Measurements from ENCODE around the gene GORASP1. TPM values are rescaled to one million over a fixed set of nuclear protein-coding genes. Genes with fewer than 3 reads are reported as not detected.

Gene GORASP1
- total RNA-seq, 1 donor from 2014 or later, result 81.6 TPM

- Histone ChIP-seq H3K36me3 (peaks cover 73% of the 10 kb centered on the region), H3K9me3 (no peaks in the 10 kb centered on the region), H3K4me1 (peaks cover 10% of the 10 kb centered on the region), H3K27ac (no peak overlapping the region), H3K4me3 (no peak overlapping the region), H3K27me3 (ENCODE audit: low read depth) (no peaks in the 10 kb centered on the region)
- intact Hi-C loops (cut with DNase I), result no loop called here
- no peak for TF ChIP-seq CTCF (IDR thresholded peaks at IDR 0.05)
- ATAC-seq (no peak), DNase-seq (no peak)
Measured at GRCh38 chr3:39098473-39099000, 8.9 kb downstream of the GORASP1 start.

GRCh38 chr3:39097716-39098472 lies 9.5 kb downstream of the GORASP1 start:
- TF ChIP-seq CTCF (IDR thresholded peaks at IDR 0.05), result no peak
- peaks cover 4% of the 10 kb centered on the region for H3K4me1 ChIP-seq
- H3K4me3 ChIP-seq, result no peak overlapping the region
- no peak for ATAC-seq
- no peaks in the 10 kb centered on the region for H3K9me3 ChIP-seq
- no peaks in the 10 kb centered on the region for H3K27me3 ChIP-seq (ENCODE audit: low read depth)
- H3K27ac ChIP-seq, result no peak overlapping the region
- peaks cover 80% of the 10 kb centered on the region for H3K36me3 ChIP-seq
- DNase-seq, result no peak
- intact Hi-C loops (cut with DNase I), result no loop called here

GRCh38 chr3:39096775-39097174 lies 10.7 kb downstream of the GORASP1 start:
- Histone ChIP-seq H3K27ac (no peak overlapping the region), H3K27me3 (ENCODE audit: low read depth) (no peaks in the 10 kb centered on the region), H3K4me3 (no peak overlapping the region), H3K36me3 (peaks cover 91% of the 10 kb centered on the region), H3K9me3 (no peaks in the 10 kb centered on the region), H3K4me1 (no peaks in the 10 kb centered on the region)
- intact Hi-C loops (cut with DNase I), result no loop called here
- no peak for TF ChIP-seq CTCF (IDR thresholded peaks at IDR 0.05)
- ATAC-seq (peak in 1 of 2 donors; percentile 25), DNase-seq (no peak)

- no peak for TF ChIP-seq CTCF (IDR thresholded peaks at IDR 0.05)
- H3K27me3 ChIP-seq (ENCODE audit: low read depth), result no peaks in the 10 kb centered on the region
- DNase-seq (no peak), ATAC-seq (no peak)
- H3K36me3 ChIP-seq, result peaks cover 100% of the 10 kb centered on the region
- H3K4me3 ChIP-seq, result no peak overlapping the region
- H3K4me1 ChIP-seq, result no peaks in the 10 kb centered on the region
- H3K27ac ChIP-seq, result no peak overlapping the region
- no peaks in the 10 kb centered on the region for H3K9me3 ChIP-seq
- intact Hi-C loops (cut with DNase I), result no loop called here
Measured at GRCh38 chr3:39095778-39096177, 11.6 kb downstream of the GORASP1 start.

GRCh38 chr3:39094851-39095677 lies 12.4 kb downstream of the GORASP1 start:
- TF ChIP-seq CTCF (IDR thresholded peaks at IDR 0.05), result no peak
- intact Hi-C loops (cut with DNase I), result no loop called here
- DNase-seq, result no peak
- ATAC-seq, result no peak
- no peak overlapping the region for H3K4me3 ChIP-seq
- peaks cover 100% of the 10 kb centered on the region for H3K36me3 ChIP-seq
- no peaks in the 10 kb centered on the region for H3K9me3 ChIP-seq
- H3K27ac ChIP-seq, result no peak overlapping the region
- H3K4me1 ChIP-seq, result no peaks in the 10 kb centered on the region
- no peaks in the 10 kb centered on the region for H3K27me3 ChIP-seq (ENCODE audit: low read depth)

Data from lower lobe of right lung (tissue), 2 donors.